ENCODE results near the gene FAN1. TPM values are rescaled to one million over a fixed set of nuclear protein-coding genes. Genes with fewer than 3 reads are reported as not detected.
A peak's percentile ranks its signal among the peaks of the same experiment; 100 is the strongest.

Gene FAN1
- total RNA-seq, result 12.1 TPM

- Histone ChIP-seq H3K36me3 (no peaks in the 10 kb centered on the region), H3K4me3 (peak within 1 kb of the TSS; percentile 90 to 99), H3K27ac (peak within 1 kb of the TSS; percentile 61 to 77), H3K4me1 (peaks cover 0 to 8% of the 10 kb centered on the region in 2 donors), H3K9me3 (no peaks in the 10 kb centered on the region), H3K27me3 (no peaks in the 10 kb centered on the region)
- no peak for TF ChIP-seq CTCF (IDR thresholded peaks at IDR 0.05)
- intact Hi-C loops (cut with DNase I), result loop anchor here (5.0 to 10.0 kb wide), 3 partner anchors 89 to 961 kb away; partner anchors contain the start of genes KLF13 and MTMR10
- peak; percentile 34 to 92 for DNase-seq (ENCODE audit: low spot score in 2 of 2)
Measured at GRCh38 chr15:30903497-30904187, at the start of gene FAN1. FAN1 (plus strand) TSS chr15:30903915; CDS start chr15:30904664, 749 bp downstream.

GRCh38 chr15:30859091-30859874 lies 44.4 kb upstream of the FAN1 start:
- H3K27ac ChIP-seq, result no peak overlapping the region
- H3K36me3 ChIP-seq, result no peaks in the 10 kb centered on the region
- no peaks in the 10 kb centered on the region for H3K4me1 ChIP-seq
- no peaks in the 10 kb centered on the region for H3K27me3 ChIP-seq
- no peak overlapping the region for H3K4me3 ChIP-seq
- TF ChIP-seq CTCF (IDR thresholded peaks at IDR 0.05), result peak in 2 of 3 experiments; percentile 27 to 30
- intact Hi-C loops (cut with DNase I), result no loop called here
- H3K9me3 ChIP-seq, result no peaks in the 10 kb centered on the region
- no peak for DNase-seq (ENCODE audit: low spot score in 2 of 2)

GRCh38 chr15:30865257-30865656 lies 38.5 kb upstream of the FAN1 start:
- H3K27me3 ChIP-seq, result no peaks in the 10 kb centered on the region
- H3K27ac ChIP-seq, result no peak overlapping the region
- H3K4me1 ChIP-seq, result no peaks in the 10 kb centered on the region
- H3K4me3 ChIP-seq, result no peak overlapping the region
- no peak for TF ChIP-seq CTCF (IDR thresholded peaks at IDR 0.05)
- H3K36me3 ChIP-seq, result no peaks in the 10 kb centered on the region
- no peak for DNase-seq (ENCODE audit: low spot score in 2 of 2)
- no peaks in the 10 kb centered on the region for H3K9me3 ChIP-seq
- intact Hi-C loops (cut with DNase I), result no loop called here

GRCh38 chr15:30870681-30871080 lies 33.0 kb upstream of the FAN1 start:
- no peak for TF ChIP-seq CTCF (IDR thresholded peaks at IDR 0.05)
- intact Hi-C loops (cut with DNase I), result no loop called here
- no peak overlapping the region for H3K4me3 ChIP-seq
- H3K4me1 ChIP-seq, result no peaks in the 10 kb centered on the region
- no peak overlapping the region for H3K27ac ChIP-seq
- H3K9me3 ChIP-seq, result no peaks in the 10 kb centered on the region
- no peaks in the 10 kb centered on the region for H3K27me3 ChIP-seq
- no peak for DNase-seq (ENCODE audit: low spot score in 2 of 2)
- H3K36me3 ChIP-seq, result no peaks in the 10 kb centered on the region

- no peak overlapping the region for H3K27ac ChIP-seq
- no peak for DNase-seq (ENCODE audit: low spot score in 2 of 2)
- intact Hi-C loops (cut with DNase I), result no loop called here
Measured at GRCh38 chr15:30872341-30872748, 31.4 kb upstream of the FAN1 start.

More at GRCh38 chr15:30872341-30872748, 31.4 kb upstream of the FAN1 start:
- H3K4me1 ChIP-seq, result no peaks in the 10 kb centered on the region
- TF ChIP-seq CTCF (IDR thresholded peaks at IDR 0.05), result no peak
- H3K36me3 ChIP-seq, result no peaks in the 10 kb centered on the region
- H3K4me3 ChIP-seq, result no peak overlapping the region
- no peaks in the 10 kb centered on the region for H3K27me3 ChIP-seq
- no peaks in the 10 kb centered on the region for H3K9me3 ChIP-seq
